GM12878 (cell line): Measurements from ENCODE around the gene DEFB132. TPM values are rescaled to one million over a fixed set of nuclear protein-coding genes. Genes with fewer than 3 reads are reported as not detected.
A peak's percentile ranks its signal among the peaks of the same experiment; 100 is the strongest.

ENCODE experiments used
- ATAC-seq: fragments of 200-7000 bp; cut with Tn5 transposase; 3 replicates; pipeline ENCODE4 v1.9.1; 2020; ENCODE audit warnings: mild to moderate bottlenecking, moderate library complexity
- BruUV-seq: library from RNA; stranded (reverse); fragments of 400-500 nt; replicated peaks from 2 replicates; lab custom pipeline; 2021; lab: Mats Ljungman, UMichigan
- CTCF ChIA-PET: fragments of 300-600 bp; sonication (Branson Sonifier 250); formaldehyde crosslinking; extraction: SDS; loops from one replicate; lab custom pipeline; 2021; ENCODE audit warnings: inconsistent platforms; lab: Yijun Ruan, JAX
- POLR2A ChIA-PET: fragments of 350-600 bp; formaldehyde crosslinking; extraction: SDS; loops from one replicate; lab custom pipeline; 2021; ENCODE audit warnings: inconsistent platforms; lab: Charles Lee
- RAD21 ChIA-PET: fragments of 300-600 bp; sonication (Branson Sonifier 250); formaldehyde crosslinking; loops from one replicate; lab custom pipeline; 2023; ENCODE audit warnings: antibody characterized with exemption; ENCODE audit not compliant: unreplicated experiment; lab: Charles Lee
- SMC1A ChIA-PET: fragments of 300-600 bp; sonication (Branson Sonifier 250); formaldehyde crosslinking; loops from one replicate; lab custom pipeline; 2023; ENCODE audit not compliant: unreplicated experiment, uncharacterized antibody; lab: Charles Lee
- DNase-seq: peaks from one replicate; pipeline ENCODE4 v3.0.0-alpha.2; 2011; ENCODE audit warnings: low read depth, low spot score
- FAIRE-seq: peaks from 3 replicates; lab custom pipeline; 2011; peaks lifted over from hg19 to GRCh38; lab: Jason Lieb, UNC
- H2AFZ ChIP-seq: 2 replicates; pipeline ENCODE4 v1.6.0; 2011; ENCODE audit warnings: low read depth, low read length, control low read depth; ENCODE audit not compliant: control insufficient read depth
- H3K27ac ChIP-seq: 2 replicates; pipeline ENCODE4 v1.5.1; 2011; ENCODE audit warnings: control low read depth; ENCODE audit not compliant: control insufficient read depth, insufficient read depth
- H3K27me3 ChIP-seq, 2 experiments: replicated peaks in 1 of 2; 2 replicates each; pipeline versions ENCODE4 v1.6.0 to v1.6.1; 2011; ENCODE audit warnings: low read length in 1 of 2; ENCODE audit not compliant: control insufficient read depth in 2 of 2, insufficient read depth in 2 of 2
- H3K36me3 ChIP-seq, 2 experiments: 2 replicates each; pipeline ENCODE4 v1.5.1; 2011; ENCODE audit warnings: low read length in 1 of 2; ENCODE audit not compliant: control insufficient read depth in 2 of 2, insufficient read depth in 2 of 2
- H3K4me1 ChIP-seq: 2 replicates; pipeline ENCODE4 v1.6.1; 2011; ENCODE audit warnings: mild to moderate bottlenecking, low read length, moderate library complexity, mixed read lengths; ENCODE audit not compliant: control insufficient read depth, insufficient read depth
- H3K4me2 ChIP-seq: 2 replicates; pipeline ENCODE4 v1.6.0; 2011; ENCODE audit warnings: control low read depth; ENCODE audit not compliant: control insufficient read depth, insufficient read depth
- H3K4me3 ChIP-seq: fragments of 200-600 bp; sonication (generic); 2 replicates; pipeline ENCODE4 v1.5.1; 2016
- H3K79me2 ChIP-seq: 2 replicates; pipeline ENCODE4 v1.6.0; 2011; ENCODE audit warnings: low read length; ENCODE audit not compliant: control insufficient read depth, insufficient read depth
- H3K9ac ChIP-seq: 2 replicates; pipeline ENCODE4 v1.8.0; 2011; ENCODE audit warnings: low read length, control low read depth, mixed read lengths; ENCODE audit not compliant: control insufficient read depth, insufficient read depth
- H3K9me3 ChIP-seq: replicated peaks from 3 replicates; pipeline ENCODE4 v1.5.1; 2011; ENCODE audit warnings: mild to moderate bottlenecking, low read length; ENCODE audit not compliant: control insufficient read depth, insufficient read depth
- H4K20me1 ChIP-seq: 2 replicates; pipeline ENCODE4 v1.6.0; 2011; ENCODE audit not compliant: control insufficient read depth, insufficient read depth
- BHLHE40 ChIP-seq, 2 experiments: fragments of 450-650 bp in 1 of 2; IDR thresholded peaks; 2 replicates each; pipeline ENCODE4 v1.6.1; 2011 to 2017; ENCODE audit warnings: low read depth in 2 of 2, borderline replicate concordance in 1 of 2, improper control_type of control experiment in 1 of 2, low read length in 1 of 2, mild to moderate bottlenecking in 1 of 2
- BMI1 ChIP-seq: fragments of 450-650 bp; IDR thresholded peaks from 2 replicates; pipeline ENCODE4 v1.6.1; 2016; ENCODE audit warnings: mild to moderate bottlenecking, moderate library complexity, borderline replicate concordance
- BRCA1 ChIP-seq: IDR thresholded peaks from 2 replicates; pipeline ENCODE4 v1.6.1; 2011; ENCODE audit warnings: low read depth, low read length, improper control_type of control experiment
- CREM ChIP-seq: IDR thresholded peaks from 2 replicates; pipeline ENCODE4 v1.6.1; 2014; ENCODE audit warnings: antibody characterized with exemption, low read depth
- EED ChIP-seq: sonication (generic); IDR thresholded peaks from 2 replicates; pipeline ENCODE4 v1.6.1; 2016; ENCODE audit warnings: antibody characterized with exemption, low read depth
- EP300 ChIP-seq, 2 experiments: fragments of 150-350 bp in 1 of 2; IDR thresholded peaks; 2 replicates each; pipeline ENCODE4 v1.6.1; 2011 to 2012; ENCODE audit warnings: low read depth in 2 of 2, low read length in 2 of 2, borderline replicate concordance in 1 of 2, improper control_type of control experiment in 1 of 2, inconsistent platforms in 1 of 2; ENCODE audit not compliant: control insufficient read depth in 1 of 2
- FOXK2 ChIP-seq: fragments of 450-650 bp; IDR thresholded peaks from 2 replicates; pipeline ENCODE4 v1.6.1; 2017; ENCODE audit warnings: mild to moderate bottlenecking, moderate library complexity
- RCOR1 ChIP-seq: conservative IDR thresholded peaks from 2 replicates; pipeline ENCODE4 v1.6.1; 2012; ENCODE audit warnings: low read depth, low read length, improper control_type of control experiment
- RUNX3 ChIP-seq: IDR thresholded peaks from 2 replicates; pipeline ENCODE4 v1.6.1; 2012; ENCODE audit warnings: low read length, inconsistent platforms
- SMAD5 ChIP-seq: IDR thresholded peaks from 2 replicates; pipeline ENCODE4 v1.6.1; 2016; ENCODE audit warnings: antibody characterized with exemption, low read depth
- ZBTB33 ChIP-seq: fragments of 450-650 bp; IDR thresholded peaks from 2 replicates; pipeline ENCODE4 v1.6.1; 2017; ENCODE audit warnings: mild to moderate bottlenecking
- WGBS: methylation state at CpG from one replicate; pipeline ENCODE4 v1.1.6; 2016; ENCODE audit warnings: low lambda C conversion rate; ENCODE audit not compliant: insufficient replicate concordance, insufficient coverage; ENCODE audit errors: missing lambda C conversion rate; 5-methylcytosine and 5-hydroxymethylcytosine counted together
- in situ Hi-C: fragments of 300-500 bp; cut with MboI; formaldehyde crosslinking; loops from 9 replicates; pipeline ENCODE4 v1.14.3; 2018; ENCODE audit warnings: mixed read lengths
- intact Hi-C: fragments of 100-400 bp; cut with micrococcal nuclease; formaldehyde crosslinking; loops from one replicate; pipeline ENCODE4 v1.14.2; 2022; ENCODE audit not compliant: unreplicated experiment
- polyA plus RNA-seq, 11 experiments: library from polyadenylated mRNA; depleted of rRNA in 4 of 11; unstranded in 6 of 11; stranded (reverse) in 5 of 11; fragments of >200 nt; fragmentation: Nextera tagmentation in 4 of 11; fragmentation: Illumina TruSeq in 1 of 11; extraction: Ambion mirVana in 4 of 11; extraction: Trizol in 1 of 11; gene quantifications; 1 replicate in 1 of 11; 2 replicates in 10 of 11; pipeline versions ENCODE4 v1.2.1 to v1.2.3, GENCODE V29; 2011 to 2016; ENCODE audit warnings: inconsistent platforms in 2 of 11, missing spikeins in 2 of 11, low read depth in 1 of 11
- total RNA-seq, 4 experiments: library from RNA; depleted of rRNA in 3 of 4; stranded (reverse); fragments of >200 nt in 3 of 4; fragmentation: Illumina TruSeq in 1 of 4; extraction: Trizol in 1 of 4; gene quantifications; 2 replicates each; pipeline versions ENCODE4 v1.2.1 to v1.2.3, GENCODE V29; 2013 to 2021
- TF ChIP-seq, protein P1 (sequence below): fragments of 450-650 bp; IDR thresholded peaks from 2 replicates; pipeline ENCODE4 v1.6.1; 2014; ENCODE audit warnings: mild to moderate bottlenecking
- TF ChIP-seq, protein P2 (sequence below): IDR thresholded peaks from 2 replicates; pipeline ENCODE4 v1.6.1; 2012; ENCODE audit warnings: mild to moderate bottlenecking, low read depth, low read length
- TF ChIP-seq, protein P3 (sequence below): fragments of 150-350 bp; IDR thresholded peaks from 2 replicates; pipeline ENCODE4 v1.6.1; 2014; ENCODE audit warnings: mild to moderate bottlenecking, low read depth, low read length

The DEFB132 gene
- total and polyA plus RNA-seq, 10 of the 15 experiments (the other 5 are each of a cell fraction or from before 2014, with no cell fraction given): not detected

- no peak overlapping the region for H3K9ac ChIP-seq
- 37% methylated on average over 27 of the region's 31 CpGs for WGBS
- in situ Hi-C loops: no loop called here
- H3K4me2 ChIP-seq: peak overlapping the region; percentile 91
- H2AFZ ChIP-seq: peak overlapping the region; percentile 88
- no peaks in the 10 kb centered on the region for H3K79me2 ChIP-seq
- no peaks in the 10 kb centered on the region for H3K36me3 ChIP-seq
- no peaks in the 10 kb centered on the region for H3K27me3 ChIP-seq
- CTCF ChIA-PET: interaction anchor here (0.6 to 2.3 kb wide), 9 partner anchors 9 to 234 kb away, joined by 3 to 12 read pairs (median 4); partner anchors contain the start of gene CSNK2A1
- peak overlapping the region; percentile 46 for H3K4me3 ChIP-seq
- ATAC-seq (peak; percentile 100), FAIRE-seq (peak; percentile 75), DNase-seq (no peak)
- no TSS peak for BruUV-seq
- RAD21 ChIA-PET: interaction anchor here (2.5 to 2.7 kb wide), 2 partner anchors 12 to 44 kb away, joined by 10 to 12 read pairs; partner anchors contain the start of gene ZCCHC3
- H3K27ac ChIP-seq: no peak overlapping the region; the same call in 1 of the 2 replicates
- intact Hi-C loops: no loop called here
- no peaks in the 10 kb centered on the region for H3K9me3 ChIP-seq
- SMC1A ChIA-PET: interaction anchor here (1.0 to 1.6 kb wide), 4 partner anchors 10 to 21 kb away, joined by 3 to 6 read pairs (median 6); no protein-coding TSS in a partner anchor
- POLR2A ChIA-PET: interaction anchor here (0.5 to 2.5 kb wide), 4 partner anchors 11 to 1083 kb away, joined by 3 to 11 read pairs (median 6); partner anchors contain the start of gene SOX12
- H4K20me1 ChIP-seq: no peaks in the 10 kb centered on the region
- H3K4me1 ChIP-seq: peaks cover 4% of the 10 kb centered on the region; the same call in 1 of the 2 replicates
- TF ChIP-seq RUNX3: no peak
- TF ChIP-seq, protein P1, sequence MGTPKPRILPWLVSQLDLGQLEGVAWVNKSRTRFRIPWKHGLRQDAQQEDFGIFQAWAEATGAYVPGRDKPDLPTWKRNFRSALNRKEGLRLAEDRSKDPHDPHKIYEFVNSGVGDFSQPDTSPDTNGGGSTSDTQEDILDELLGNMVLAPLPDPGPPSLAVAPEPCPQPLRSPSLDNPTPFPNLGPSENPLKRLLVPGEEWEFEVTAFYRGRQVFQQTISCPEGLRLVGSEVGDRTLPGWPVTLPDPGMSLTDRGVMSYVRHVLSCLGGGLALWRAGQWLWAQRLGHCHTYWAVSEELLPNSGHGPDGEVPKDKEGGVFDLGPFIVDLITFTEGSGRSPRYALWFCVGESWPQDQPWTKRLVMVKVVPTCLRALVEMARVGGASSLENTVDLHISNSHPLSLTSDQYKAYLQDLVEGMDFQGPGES: no peak
- TF ChIP-seq, protein P2, sequence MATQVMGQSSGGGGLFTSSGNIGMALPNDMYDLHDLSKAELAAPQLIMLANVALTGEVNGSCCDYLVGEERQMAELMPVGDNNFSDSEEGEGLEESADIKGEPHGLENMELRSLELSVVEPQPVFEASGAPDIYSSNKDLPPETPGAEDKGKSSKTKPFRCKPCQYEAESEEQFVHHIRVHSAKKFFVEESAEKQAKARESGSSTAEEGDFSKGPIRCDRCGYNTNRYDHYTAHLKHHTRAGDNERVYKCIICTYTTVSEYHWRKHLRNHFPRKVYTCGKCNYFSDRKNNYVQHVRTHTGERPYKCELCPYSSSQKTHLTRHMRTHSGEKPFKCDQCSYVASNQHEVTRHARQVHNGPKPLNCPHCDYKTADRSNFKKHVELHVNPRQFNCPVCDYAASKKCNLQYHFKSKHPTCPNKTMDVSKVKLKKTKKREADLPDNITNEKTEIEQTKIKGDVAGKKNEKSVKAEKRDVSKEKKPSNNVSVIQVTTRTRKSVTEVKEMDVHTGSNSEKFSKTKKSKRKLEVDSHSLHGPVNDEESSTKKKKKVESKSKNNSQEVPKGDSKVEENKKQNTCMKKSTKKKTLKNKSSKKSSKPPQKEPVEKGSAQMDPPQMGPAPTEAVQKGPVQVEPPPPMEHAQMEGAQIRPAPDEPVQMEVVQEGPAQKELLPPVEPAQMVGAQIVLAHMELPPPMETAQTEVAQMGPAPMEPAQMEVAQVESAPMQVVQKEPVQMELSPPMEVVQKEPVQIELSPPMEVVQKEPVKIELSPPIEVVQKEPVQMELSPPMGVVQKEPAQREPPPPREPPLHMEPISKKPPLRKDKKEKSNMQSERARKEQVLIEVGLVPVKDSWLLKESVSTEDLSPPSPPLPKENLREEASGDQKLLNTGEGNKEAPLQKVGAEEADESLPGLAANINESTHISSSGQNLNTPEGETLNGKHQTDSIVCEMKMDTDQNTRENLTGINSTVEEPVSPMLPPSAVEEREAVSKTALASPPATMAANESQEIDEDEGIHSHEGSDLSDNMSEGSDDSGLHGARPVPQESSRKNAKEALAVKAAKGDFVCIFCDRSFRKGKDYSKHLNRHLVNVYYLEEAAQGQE: no peak
- TF ChIP-seq SMAD5: no peak
- no peak for TF ChIP-seq ZBTB33
- no peak for TF ChIP-seq RCOR1
- TF ChIP-seq, protein P3, sequence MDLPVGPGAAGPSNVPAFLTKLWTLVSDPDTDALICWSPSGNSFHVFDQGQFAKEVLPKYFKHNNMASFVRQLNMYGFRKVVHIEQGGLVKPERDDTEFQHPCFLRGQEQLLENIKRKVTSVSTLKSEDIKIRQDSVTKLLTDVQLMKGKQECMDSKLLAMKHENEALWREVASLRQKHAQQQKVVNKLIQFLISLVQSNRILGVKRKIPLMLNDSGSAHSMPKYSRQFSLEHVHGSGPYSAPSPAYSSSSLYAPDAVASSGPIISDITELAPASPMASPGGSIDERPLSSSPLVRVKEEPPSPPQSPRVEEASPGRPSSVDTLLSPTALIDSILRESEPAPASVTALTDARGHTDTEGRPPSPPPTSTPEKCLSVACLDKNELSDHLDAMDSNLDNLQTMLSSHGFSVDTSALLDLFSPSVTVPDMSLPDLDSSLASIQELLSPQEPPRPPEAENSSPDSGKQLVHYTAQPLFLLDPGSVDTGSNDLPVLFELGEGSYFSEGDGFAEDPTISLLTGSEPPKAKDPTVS: no peak
- peak; percentile 45 to 76; a peak in 2 of 4 replicates for TF ChIP-seq BHLHE40 (IDR thresholded peaks at IDR 0.05; ENCODE audit: borderline replicate concordance in 1 of 2, low read depth in 2 of 2, low read length in 1 of 2)
- TF ChIP-seq EED: no peak
- peak; percentile 97 for TF ChIP-seq BMI1
- TF ChIP-seq EP300 (IDR thresholded peaks at IDR 0.05; ENCODE audit: borderline replicate concordance in 1 of 2, control insufficient read depth in 1 of 2, low read depth in 2 of 2, low read length in 2 of 2): no peak
- no peak for TF ChIP-seq FOXK2
- no peak for TF ChIP-seq CREM
- no peak for TF ChIP-seq BRCA1
These were observed 52.5 kb downstream of the DEFB132 start for GRCh38 chr20:309841-310644.
